Adrenal gland (tissue), 5 donors: ENCODE results near the gene RAD23B.

Experiments used
- CTCF ChIP-seq, 6 experiments: fragments of 450-650 bp in 4 of 6; fragments of 200-600 bp in 2 of 6; sonication (generic) in 1 of 6; IDR thresholded peaks; 1 replicate in 5 of 6; 2 replicates in 1 of 6; pipeline versions ENCODE4 v1.5.1 to v1.8.0; 2016 to 2021; ENCODE audit warnings: antibody characterized with exemption in 6 of 6, mild to moderate bottlenecking in 2 of 6, moderate library complexity in 1 of 6
- POLR2A ChIP-seq, 2 donors: fragments of 450-650 bp; IDR thresholded peaks; one replicate each; pipeline ENCODE4 v1.6.1; 2017; ENCODE audit warnings: antibody characterized with exemption in 2 of 2, mild to moderate bottlenecking in 2 of 2, moderate library complexity in 1 of 2
- donor health status: DM: no; HTN: no; CAD: no.

DNA sequence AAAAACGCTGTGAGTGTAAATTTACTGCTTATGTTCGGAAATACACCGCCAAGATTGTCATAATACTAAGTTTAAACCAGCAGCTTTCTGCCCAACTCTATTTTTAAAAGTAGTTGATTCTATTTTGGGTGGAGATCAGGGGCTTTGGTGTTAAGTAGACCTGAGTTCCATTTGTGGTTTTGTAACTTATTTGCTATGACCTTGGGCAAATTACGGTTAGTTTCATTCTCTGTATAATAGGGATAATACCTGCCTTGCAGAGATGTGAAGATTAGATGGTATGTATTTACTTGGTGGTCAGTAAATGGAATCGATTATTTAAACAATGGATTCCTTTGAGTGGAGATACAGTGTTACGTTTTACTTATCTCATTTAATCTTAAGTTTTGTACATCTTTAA lies 1.6 kb downstream of the RAD23B start:
- TF ChIP-seq CTCF (IDR thresholded peaks at IDR 0.05) (no peak), POLR2A (IDR thresholded peaks at IDR 0.05) (no peak)
